ENCODE results near the gene AURKAIP1. TPM values are rescaled to one million over a fixed set of nuclear protein-coding genes. Genes with fewer than 3 reads are reported as not detected.

AURKAIP1 gene
- total and polyA plus RNA-seq, 2 of the 13 experiments (the other 11 are each of a cell fraction or from before 2014, with no cell fraction given), result 69.5 to 175 TPM

DNA sequence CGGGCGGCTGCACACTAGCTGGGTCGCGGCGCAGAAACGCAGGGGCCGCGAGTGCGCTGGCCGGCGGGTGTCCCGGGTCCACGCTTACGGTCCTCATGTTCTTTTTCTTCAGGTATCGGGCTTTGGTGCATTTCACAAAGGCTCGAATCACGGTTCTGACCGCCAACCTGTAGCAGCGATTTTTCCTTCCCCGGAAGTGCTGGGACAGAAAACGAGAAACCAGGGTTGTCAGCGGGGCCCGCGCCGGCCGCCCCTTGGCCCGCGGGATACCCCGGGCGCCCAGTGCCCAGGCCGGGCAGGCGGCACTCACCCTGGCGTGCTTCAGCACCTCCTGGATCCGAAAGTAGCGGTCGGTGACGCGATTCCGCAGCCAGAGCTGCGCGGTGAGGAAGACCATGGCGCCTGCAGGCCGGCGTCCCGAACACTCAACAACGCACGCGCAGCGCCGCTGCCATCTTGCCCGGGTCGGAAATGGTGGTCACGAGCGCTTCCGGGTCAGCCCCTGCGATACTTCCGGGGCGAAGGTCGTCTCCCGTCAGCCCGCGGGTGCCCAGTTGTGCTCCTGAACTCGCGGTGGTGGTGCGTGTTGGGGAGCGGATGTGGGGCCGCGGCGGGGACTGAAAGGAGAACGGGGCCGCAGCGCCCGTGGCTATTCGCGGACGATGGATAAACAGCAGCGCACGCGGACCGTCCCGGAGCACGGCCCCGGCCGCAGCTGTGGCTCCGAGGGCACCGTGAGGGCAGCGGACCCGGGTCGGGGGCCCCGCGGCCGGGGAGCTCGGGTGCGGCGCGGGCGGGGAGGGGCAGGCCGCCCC is 32.0 kb upstream of the AURKAIP1 start, which contains the start of gene MRPL20 (continued):
- TF ChIP-seq RARG (CRISPR knock-in tag; IDR thresholded peaks at IDR 0.05; ENCODE audit: low read depth) (no peak), EEA1 (CRISPR knock-in tag; IDR thresholded peaks at IDR 0.05; ENCODE audit: borderline replicate concordance) (peak; percentile 81), HOXA5 (CRISPR knock-in tag; IDR thresholded peaks at IDR 0.05) (peak; percentile 86; the same call in 1 of the 2 replicates), ZNF382 (CRISPR knock-in tag; IDR thresholded peaks at IDR 0.05; ENCODE audit: borderline replicate concordance) (no peak), ZNF557 (CRISPR knock-in tag; IDR thresholded peaks at IDR 0.05) (no peak), CBFB (CRISPR knock-in tag; IDR thresholded peaks at IDR 0.05) (peak; percentile 87), MAFK (conservative IDR thresholded peaks at IDR 0.05 in 1 of 2, IDR thresholded peaks at IDR 0.05 in 1 of 2; ENCODE audit: low read length in 2 of 2) (no peak), U2AF1 (optimal IDR thresholded peaks at IDR 0.05; ENCODE audit: low read depth, low read length) (no peak), CEBPB (IDR thresholded peaks at IDR 0.05; ENCODE audit: borderline replicate concordance, low read depth, low read length) (no peak), WIZ (CRISPR knock-in tag; IDR thresholded peaks at IDR 0.05) (no peak; the same call in 1 of the 2 replicates), SRSF1 (optimal IDR thresholded peaks at IDR 0.05; ENCODE audit: low read depth, low read length) (no peak), ELF4 (CRISPR knock-in tag; IDR thresholded peaks at IDR 0.05; ENCODE audit: borderline replicate concordance) (peak; percentile 77; the same call in 1 of the 2 replicates), ZNF564 (CRISPR knock-in tag; IDR thresholded peaks at IDR 0.05) (peak; percentile 62; the same call in 1 of the 2 replicates), ZNF776 (CRISPR knock-in tag; IDR thresholded peaks at IDR 0.05) (peak; percentile 92; the same call in 1 of the 2 replicates), XRCC5 (optimal IDR thresholded peaks at IDR 0.05; ENCODE audit: low read length) (peak; percentile 55), ZNF451 (CRISPR knock-in tag; IDR thresholded peaks at IDR 0.05) (peak; percentile 87), GATAD1 (CRISPR knock-in tag; IDR thresholded peaks at IDR 0.05) (peak; percentile 99), ZNF44 (CRISPR knock-in tag; IDR thresholded peaks at IDR 0.05) (peak; percentile 53; the same call in 1 of the 2 replicates), POLR2A (IDR thresholded peaks at IDR 0.05; ENCODE audit: insufficient read depth in 1 of 2, low read depth in 2 of 2, low read length in 2 of 2) (peak in 1 of 2 experiments; percentile 87; a peak in 2 of 4 replicates)
- TF ChIP-seq, protein P1, sequence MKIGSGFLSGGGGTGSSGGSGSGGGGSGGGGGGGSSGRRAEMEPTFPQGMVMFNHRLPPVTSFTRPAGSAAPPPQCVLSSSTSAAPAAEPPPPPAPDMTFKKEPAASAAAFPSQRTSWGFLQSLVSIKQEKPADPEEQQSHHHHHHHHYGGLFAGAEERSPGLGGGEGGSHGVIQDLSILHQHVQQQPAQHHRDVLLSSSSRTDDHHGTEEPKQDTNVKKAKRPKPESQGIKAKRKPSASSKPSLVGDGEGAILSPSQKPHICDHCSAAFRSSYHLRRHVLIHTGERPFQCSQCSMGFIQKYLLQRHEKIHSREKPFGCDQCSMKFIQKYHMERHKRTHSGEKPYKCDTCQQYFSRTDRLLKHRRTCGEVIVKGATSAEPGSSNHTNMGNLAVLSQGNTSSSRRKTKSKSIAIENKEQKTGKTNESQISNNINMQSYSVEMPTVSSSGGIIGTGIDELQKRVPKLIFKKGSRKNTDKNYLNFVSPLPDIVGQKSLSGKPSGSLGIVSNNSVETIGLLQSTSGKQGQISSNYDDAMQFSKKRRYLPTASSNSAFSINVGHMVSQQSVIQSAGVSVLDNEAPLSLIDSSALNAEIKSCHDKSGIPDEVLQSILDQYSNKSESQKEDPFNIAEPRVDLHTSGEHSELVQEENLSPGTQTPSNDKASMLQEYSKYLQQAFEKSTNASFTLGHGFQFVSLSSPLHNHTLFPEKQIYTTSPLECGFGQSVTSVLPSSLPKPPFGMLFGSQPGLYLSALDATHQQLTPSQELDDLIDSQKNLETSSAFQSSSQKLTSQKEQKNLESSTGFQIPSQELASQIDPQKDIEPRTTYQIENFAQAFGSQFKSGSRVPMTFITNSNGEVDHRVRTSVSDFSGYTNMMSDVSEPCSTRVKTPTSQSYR (CRISPR knock-in tag; IDR thresholded peaks at IDR 0.05; ENCODE audit: borderline replicate concordance), result no peak; the same call in 1 of the 2 replicates
- TF ChIP-seq, protein P2, sequence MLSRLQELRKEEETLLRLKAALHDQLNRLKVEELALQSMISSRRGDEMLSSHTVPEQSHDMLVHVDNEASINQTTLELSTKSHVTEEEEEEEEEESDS (CRISPR knock-in tag; IDR thresholded peaks at IDR 0.05; ENCODE audit: borderline replicate concordance), result no peak
- TF ChIP-seq, protein P3, sequence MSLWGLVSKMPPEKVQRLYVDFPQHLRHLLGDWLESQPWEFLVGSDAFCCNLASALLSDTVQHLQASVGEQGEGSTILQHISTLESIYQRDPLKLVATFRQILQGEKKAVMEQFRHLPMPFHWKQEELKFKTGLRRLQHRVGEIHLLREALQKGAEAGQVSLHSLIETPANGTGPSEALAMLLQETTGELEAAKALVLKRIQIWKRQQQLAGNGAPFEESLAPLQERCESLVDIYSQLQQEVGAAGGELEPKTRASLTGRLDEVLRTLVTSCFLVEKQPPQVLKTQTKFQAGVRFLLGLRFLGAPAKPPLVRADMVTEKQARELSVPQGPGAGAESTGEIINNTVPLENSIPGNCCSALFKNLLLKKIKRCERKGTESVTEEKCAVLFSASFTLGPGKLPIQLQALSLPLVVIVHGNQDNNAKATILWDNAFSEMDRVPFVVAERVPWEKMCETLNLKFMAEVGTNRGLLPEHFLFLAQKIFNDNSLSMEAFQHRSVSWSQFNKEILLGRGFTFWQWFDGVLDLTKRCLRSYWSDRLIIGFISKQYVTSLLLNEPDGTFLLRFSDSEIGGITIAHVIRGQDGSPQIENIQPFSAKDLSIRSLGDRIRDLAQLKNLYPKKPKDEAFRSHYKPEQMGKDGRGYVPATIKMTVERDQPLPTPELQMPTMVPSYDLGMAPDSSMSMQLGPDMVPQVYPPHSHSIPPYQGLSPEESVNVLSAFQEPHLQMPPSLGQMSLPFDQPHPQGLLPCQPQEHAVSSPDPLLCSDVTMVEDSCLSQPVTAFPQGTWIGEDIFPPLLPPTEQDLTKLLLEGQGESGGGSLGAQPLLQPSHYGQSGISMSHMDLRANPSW (CRISPR knock-in tag; IDR thresholded peaks at IDR 0.05; ENCODE audit: borderline replicate concordance), result no peak
